Esophagus (tissue), 2 donors: ENCODE data around the gene SPOCK2. TPM values are rescaled to one million over a fixed set of nuclear protein-coding genes. Genes with fewer than 3 reads are reported as not detected.

ENCODE experiments used
- H3K27ac ChIP-seq, 2 donors: one replicate each; pipeline ENCODE4 v1.5.1; 2013; ENCODE audit warnings: low read depth in 2 of 2, mild to moderate bottlenecking in 2 of 2, inconsistent platforms in 1 of 2, low read length in 1 of 2, moderate library complexity in 1 of 2
- H3K27me3 ChIP-seq, 2 donors: one replicate each; pipeline ENCODE4 v1.6.1; 2013; ENCODE audit warnings: low read length in 2 of 2, control low read depth in 1 of 2, mild to moderate bottlenecking in 1 of 2; ENCODE audit not compliant: insufficient read depth in 2 of 2, control insufficient read depth in 1 of 2
- H3K36me3 ChIP-seq, 2 donors: one replicate each; pipeline ENCODE4 v1.6.1; 2013; ENCODE audit warnings: low read length in 1 of 2; ENCODE audit not compliant: control insufficient read depth in 2 of 2, insufficient read depth in 2 of 2
- H3K4me1 ChIP-seq, 2 donors: one replicate each; pipeline ENCODE4 v1.6.1; 2013; ENCODE audit warnings: low read length in 1 of 2; ENCODE audit not compliant: control insufficient read depth in 2 of 2, insufficient read depth in 2 of 2
- H3K4me3 ChIP-seq, 2 donors: one replicate each; pipeline ENCODE4 v1.5.1; 2013; ENCODE audit warnings: low read length in 2 of 2, mild to moderate bottlenecking in 2 of 2, low read depth in 1 of 2, moderate library complexity in 1 of 2
- H3K9me3 ChIP-seq, 2 donors: one replicate each; pipeline ENCODE4 v1.6.1; 2013; ENCODE audit warnings: mild to moderate bottlenecking in 2 of 2, low read depth in 1 of 2, low read length in 1 of 2, moderate library complexity in 1 of 2; ENCODE audit not compliant: control insufficient read depth in 2 of 2, insufficient read depth in 1 of 2
- WGBS, 2 donors: extraction: QIAGEN DNeasy Blood & Tissue Kit; methylation state at CpG; one replicate each; pipeline ENCODE4 v1.1.7; 2013; 5-methylcytosine and 5-hydroxymethylcytosine counted together
- polyA plus RNA-seq, 2 donors: library from polyadenylated mRNA; stranded (reverse); fragments of 200-250 nt; gene quantifications; one replicate each; pipeline ENCODE4 v1.2.3, GENCODE V29; 2013
- donor health status: healthy with polysubstance abuse.
- donor health status: Bipolar disorder and iron deficiency.

Gene SPOCK2
- polyA plus RNA-seq, 2 donors, result 1.5 to 1.9 TPM

GRCh38 chr10:72049472-72049871 is 38.9 kb downstream of the SPOCK2 start:
- H3K27me3 ChIP-seq, result no peaks in the 10 kb centered on the region
- H3K4me1 ChIP-seq, result peaks cover 0 to 3% of the 10 kb centered on the region in 2 donors
- 82 to 84% methylated on average over 1 of the region's 1 CpG for WGBS, 2 donors
- no peaks in the 10 kb centered on the region for H3K9me3 ChIP-seq
- H3K36me3 ChIP-seq, result no peaks in the 10 kb centered on the region
- no peak overlapping the region for H3K27ac ChIP-seq
- H3K4me3 ChIP-seq, result no peak overlapping the region

- peaks cover 0 to 6% of the 10 kb centered on the region in 2 donors for H3K4me1 ChIP-seq
- no peaks in the 10 kb centered on the region for H3K36me3 ChIP-seq
- no peak overlapping the region for H3K27ac ChIP-seq
- 27 to 31% methylated on average over 12 of the region's 12 CpGs for WGBS, 2 donors
- no peaks in the 10 kb centered on the region for H3K27me3 ChIP-seq
- H3K4me3 ChIP-seq, result no peak overlapping the region
- H3K9me3 ChIP-seq, result no peaks in the 10 kb centered on the region
Observed at GRCh38 chr10:72048450-72049124, 39.8 kb downstream of the SPOCK2 start.

GRCh38 chr10:72045586-72045985 is 42.8 kb downstream of the SPOCK2 start:
- Histone ChIP-seq H3K36me3 (no peaks in the 10 kb centered on the region), H3K4me1 (peaks cover 0 to 7% of the 10 kb centered on the region in 2 donors), H3K4me3 (no peak overlapping the region), H3K9me3 (no peaks in the 10 kb centered on the region), H3K27ac (no peak overlapping the region), H3K27me3 (no peaks in the 10 kb centered on the region)
- WGBS, 2 donors, result 84 to 91% methylated on average over 2 of the region's 2 CpGs

GRCh38 chr10:72044417-72045041 is 43.8 kb downstream of the SPOCK2 start:
- Histone ChIP-seq H3K4me3 (no peak overlapping the region), H3K27me3 (no peaks in the 10 kb centered on the region), H3K9me3 (no peaks in the 10 kb centered on the region), H3K4me1 (peaks cover 0 to 7% of the 10 kb centered on the region in 2 donors), H3K27ac (peak overlapping the region; percentile 63 to 64), H3K36me3 (no peaks in the 10 kb centered on the region)
- 44 to 49% methylated on average over 17 of the region's 17 CpGs for WGBS, 2 donors

- H3K27ac ChIP-seq, result no peak overlapping the region
- H3K36me3 ChIP-seq, result no peaks in the 10 kb centered on the region
- H3K9me3 ChIP-seq, result no peaks in the 10 kb centered on the region
- 89 to 91% methylated on average over 10 of the region's 10 CpGs for WGBS, 2 donors
- peaks cover 0 to 7% of the 10 kb centered on the region in 2 donors for H3K4me1 ChIP-seq
- H3K27me3 ChIP-seq, result no peaks in the 10 kb centered on the region
- no peak overlapping the region for H3K4me3 ChIP-seq
Observed at GRCh38 chr10:72043016-72043834, 45.1 kb downstream of the SPOCK2 start.

GRCh38 chr10:72041491-72041890 is 46.9 kb downstream of the SPOCK2 start:
- Histone ChIP-seq H3K36me3 (no peaks in the 10 kb centered on the region), H3K9me3 (no peaks in the 10 kb centered on the region), H3K27me3 (no peaks in the 10 kb centered on the region), H3K4me3 (no peak overlapping the region), H3K27ac (no peak overlapping the region), H3K4me1 (peaks cover 0 to 7% of the 10 kb centered on the region in 2 donors)
- WGBS, 2 donors, result 90% methylated on average over 6 of the region's 6 CpGs

- no peak overlapping the region for H3K27ac ChIP-seq
- no peaks in the 10 kb centered on the region for H3K36me3 ChIP-seq
- 80 to 81% methylated on average over 9 of the region's 9 CpGs for WGBS, 2 donors
- no peak overlapping the region for H3K4me3 ChIP-seq
- H3K27me3 ChIP-seq, result no peaks in the 10 kb centered on the region
- H3K9me3 ChIP-seq, result no peaks in the 10 kb centered on the region
- H3K4me1 ChIP-seq, result peaks cover 0 to 4% of the 10 kb centered on the region in 2 donors
Observed at GRCh38 chr10:72039377-72039776, 49.0 kb downstream of the SPOCK2 start.

GRCh38 chr10:72038458-72039001 is 49.8 kb downstream of the SPOCK2 start:
- WGBS, 2 donors, result 72 to 76% methylated on average over 13 of the region's 13 CpGs

GRCh38 chr10:72037811-72038210 is 50.5 kb downstream of the SPOCK2 start:
- no peaks in the 10 kb centered on the region for H3K27me3 ChIP-seq
- H3K9me3 ChIP-seq, result no peaks in the 10 kb centered on the region
- H3K4me3 ChIP-seq, result no peak overlapping the region
- no peak overlapping the region for H3K27ac ChIP-seq
- WGBS, 2 donors, result 67 to 74% methylated on average over 3 of the region's 3 CpGs
- no peaks in the 10 kb centered on the region for H3K4me1 ChIP-seq
- H3K36me3 ChIP-seq, result no peaks in the 10 kb centered on the region

More at GRCh38 chr10:72038458-72039001, 49.8 kb downstream of the SPOCK2 start:
- H3K27me3 ChIP-seq, result no peaks in the 10 kb centered on the region
- no peaks in the 10 kb centered on the region for H3K9me3 ChIP-seq
- peaks cover 0 to 2% of the 10 kb centered on the region in 2 donors for H3K4me1 ChIP-seq
- no peaks in the 10 kb centered on the region for H3K36me3 ChIP-seq
- H3K27ac ChIP-seq, result no peak overlapping the region
- no peak overlapping the region for H3K4me3 ChIP-seq
